Measurements from ENCODE around the gene RANBP10. TPM values are rescaled to one million over a fixed set of nuclear protein-coding genes. Genes with fewer than 3 reads are reported as not detected.

Gene RANBP10
- total and polyA plus RNA-seq, 2 experiments from 2014 or later, result 8.0 to 13.6 TPM

DNA sequence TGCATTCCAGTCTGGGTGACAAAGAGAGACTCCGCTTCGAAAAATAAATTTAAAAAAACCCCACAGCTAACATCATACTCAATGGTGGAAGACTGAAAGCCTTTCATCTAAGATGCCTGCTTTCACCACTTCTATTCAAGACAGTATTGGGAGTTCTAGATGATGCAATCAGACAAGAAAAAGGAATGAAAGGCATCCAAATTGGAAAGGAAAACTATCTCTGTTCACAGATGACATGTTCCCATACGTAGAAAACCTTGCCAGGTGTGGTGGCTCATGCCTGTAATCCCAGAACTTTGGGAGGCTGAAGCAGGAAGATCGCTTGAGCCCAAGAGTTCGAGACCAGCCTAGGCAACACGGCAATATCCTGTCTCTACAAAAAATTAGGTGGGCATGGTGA, 31.1 kb downstream of the RANBP10 start:
- peaks cover 93% of the 10 kb centered on the region for H3K27me3 ChIP-seq
- H3K4me1 ChIP-seq (ENCODE audit: low read depth), result no peaks in the 10 kb centered on the region
- DNase-seq (ENCODE audit: low read depth in 1 of 2, low spot score in 1 of 2), result no peak
- H3K4me3 ChIP-seq, result no peak overlapping the region
- TF ChIP-seq, protein P1, sequence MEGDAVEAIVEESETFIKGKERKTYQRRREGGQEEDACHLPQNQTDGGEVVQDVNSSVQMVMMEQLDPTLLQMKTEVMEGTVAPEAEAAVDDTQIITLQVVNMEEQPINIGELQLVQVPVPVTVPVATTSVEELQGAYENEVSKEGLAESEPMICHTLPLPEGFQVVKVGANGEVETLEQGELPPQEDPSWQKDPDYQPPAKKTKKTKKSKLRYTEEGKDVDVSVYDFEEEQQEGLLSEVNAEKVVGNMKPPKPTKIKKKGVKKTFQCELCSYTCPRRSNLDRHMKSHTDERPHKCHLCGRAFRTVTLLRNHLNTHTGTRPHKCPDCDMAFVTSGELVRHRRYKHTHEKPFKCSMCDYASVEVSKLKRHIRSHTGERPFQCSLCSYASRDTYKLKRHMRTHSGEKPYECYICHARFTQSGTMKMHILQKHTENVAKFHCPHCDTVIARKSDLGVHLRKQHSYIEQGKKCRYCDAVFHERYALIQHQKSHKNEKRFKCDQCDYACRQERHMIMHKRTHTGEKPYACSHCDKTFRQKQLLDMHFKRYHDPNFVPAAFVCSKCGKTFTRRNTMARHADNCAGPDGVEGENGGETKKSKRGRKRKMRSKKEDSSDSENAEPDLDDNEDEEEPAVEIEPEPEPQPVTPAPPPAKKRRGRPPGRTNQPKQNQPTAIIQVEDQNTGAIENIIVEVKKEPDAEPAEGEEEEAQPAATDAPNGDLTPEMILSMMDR (IDR thresholded peaks at IDR 0.05; ENCODE audit: low read depth, low read length), result no peak
- no peak overlapping the region for H3K27ac ChIP-seq
- H3K36me3 ChIP-seq, result no peaks in the 10 kb centered on the region
- H3K9me3 ChIP-seq (ENCODE audit: low read depth), result no peaks in the 10 kb centered on the region

GRCh38 chr16:67774457-67774853, 31.9 kb downstream of the RANBP10 start:
- H3K4me1 ChIP-seq (ENCODE audit: low read depth), result no peaks in the 10 kb centered on the region
- no peaks in the 10 kb centered on the region for H3K36me3 ChIP-seq
- TF ChIP-seq, protein P1 (IDR thresholded peaks at IDR 0.05; ENCODE audit: low read depth, low read length), result no peak
- H3K27me3 ChIP-seq, result peaks cover 92% of the 10 kb centered on the region
- H3K27ac ChIP-seq, result no peak overlapping the region
- no peak overlapping the region for H3K4me3 ChIP-seq
- no peak for DNase-seq (ENCODE audit: low read depth in 1 of 2, low spot score in 1 of 2)
- H3K9me3 ChIP-seq (ENCODE audit: low read depth), result no peaks in the 10 kb centered on the region

DNA sequence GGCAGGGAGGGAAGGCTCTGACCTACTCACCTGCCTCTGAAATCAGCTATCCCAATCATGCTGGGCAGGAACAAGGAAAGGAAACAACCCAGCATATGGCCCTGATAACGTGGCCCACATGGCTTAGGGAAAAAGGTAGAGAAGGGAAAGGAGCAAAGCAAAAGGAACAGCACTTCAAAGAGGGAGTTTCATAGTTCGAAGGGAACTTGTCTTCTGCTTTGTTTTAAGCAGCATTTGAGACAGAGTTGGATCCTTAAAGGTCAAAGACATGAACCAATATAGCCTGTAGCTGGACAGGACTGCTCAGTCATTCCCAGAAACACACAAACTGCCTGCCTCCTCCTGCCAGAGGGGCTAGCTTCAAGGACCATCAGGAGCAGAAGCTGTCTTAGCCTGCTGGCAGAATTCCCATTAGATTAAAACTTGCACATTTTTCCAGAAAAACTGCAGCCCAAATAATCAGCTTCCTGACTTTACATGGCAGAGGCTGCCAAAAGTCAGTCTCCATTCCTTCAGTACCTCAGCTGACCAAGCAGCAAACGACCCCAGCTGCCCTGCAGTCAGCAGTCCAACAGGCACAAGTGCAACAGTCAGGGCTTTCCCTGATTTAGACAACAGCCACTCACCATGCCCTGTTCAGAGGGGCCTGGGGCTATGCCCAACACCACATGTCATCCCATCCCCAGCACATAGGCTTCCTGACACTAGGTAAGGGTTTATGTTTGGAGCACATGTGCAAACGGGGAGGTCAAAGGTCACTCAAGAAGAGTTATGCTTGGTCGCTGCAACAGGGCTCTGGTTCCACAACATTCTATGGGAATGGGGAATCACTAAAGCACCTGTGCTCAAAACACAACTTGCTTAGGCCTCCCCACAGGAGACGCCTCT, 32.5 kb downstream of the RANBP10 start:
- H3K4me1 ChIP-seq (ENCODE audit: low read depth), result no peaks in the 10 kb centered on the region
- H3K9me3 ChIP-seq (ENCODE audit: low read depth), result no peaks in the 10 kb centered on the region
- no peak overlapping the region for H3K27ac ChIP-seq
- H3K4me3 ChIP-seq, result no peak overlapping the region
- no peaks in the 10 kb centered on the region for H3K36me3 ChIP-seq
- DNase-seq (ENCODE audit: low read depth in 1 of 2, low spot score in 1 of 2), result peak in 1 of 2 donors; percentile 76
- TF ChIP-seq, protein P1 (IDR thresholded peaks at IDR 0.05; ENCODE audit: low read depth, low read length), result no peak
- H3K27me3 ChIP-seq, result peaks cover 92% of the 10 kb centered on the region

DNA sequence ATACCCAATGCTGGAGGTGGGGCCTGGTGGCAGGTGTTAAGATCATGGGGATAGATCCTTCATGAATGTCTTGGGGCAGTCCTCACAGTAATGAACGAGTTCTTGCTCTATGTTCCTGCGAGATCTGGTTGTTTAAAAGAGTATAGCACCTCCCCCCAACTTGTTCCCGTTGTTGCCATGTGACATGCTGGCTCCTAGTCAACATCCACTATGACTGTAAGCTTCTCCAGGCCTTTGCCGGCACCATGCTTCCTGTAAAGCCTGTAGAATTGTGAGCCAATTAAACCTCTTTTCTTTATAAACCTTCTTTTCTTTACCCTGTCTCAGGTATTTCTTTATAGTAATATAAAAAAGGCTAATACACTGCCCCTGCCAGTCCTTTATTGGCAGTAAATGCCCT, 33.3 kb downstream of the RANBP10 start:
- H3K27me3 ChIP-seq, result peaks cover 92% of the 10 kb centered on the region
- no peaks in the 10 kb centered on the region for H3K9me3 ChIP-seq (ENCODE audit: low read depth)
- H3K4me1 ChIP-seq (ENCODE audit: low read depth), result no peaks in the 10 kb centered on the region
- H3K36me3 ChIP-seq, result no peaks in the 10 kb centered on the region
- TF ChIP-seq, protein P1 (IDR thresholded peaks at IDR 0.05; ENCODE audit: low read depth, low read length), result no peak
- no peak overlapping the region for H3K27ac ChIP-seq
- DNase-seq (ENCODE audit: low read depth in 1 of 2, low spot score in 1 of 2), result peak in 1 of 2 donors; percentile 66
- H3K4me3 ChIP-seq, result no peak overlapping the region

GRCh38 chr16:67770346-67770991, 35.9 kb downstream of the RANBP10 start:
- Histone ChIP-seq H3K4me1 (ENCODE audit: low read depth) (no peaks in the 10 kb centered on the region), H3K4me3 (no peak overlapping the region), H3K9me3 (ENCODE audit: low read depth) (no peaks in the 10 kb centered on the region), H3K27me3 (peaks cover 98% of the 10 kb centered on the region), H3K36me3 (no peaks in the 10 kb centered on the region), H3K27ac (no peak overlapping the region)
- DNase-seq (ENCODE audit: low read depth in 1 of 2, low spot score in 1 of 2), result peak; percentile 30 to 49
- TF ChIP-seq, protein P1 (IDR thresholded peaks at IDR 0.05; ENCODE audit: low read depth, low read length), result no peak

Measured in cardiac muscle cell (in vitro differentiated cells and primary cell).